Fibroblast of peridontal ligament (primary cell): ENCODE measurements around the gene EPB41L4A.
A peak's percentile ranks its signal among the peaks of the same experiment; 100 is the strongest.

ENCODE experiments used
- DNase-seq: peaks from one replicate; pipeline ENCODE4 v3.0.0-alpha.2; 2010; ENCODE audit errors: extremely low read depth

The EPB41L4A gene

GRCh38 chr5:112161392-112161748, 257.7 kb downstream of the EPB41L4A start:
- DNase-seq = no peak

- DNase-seq = peak; percentile 91
These were observed 258.3 kb downstream of the EPB41L4A start for GRCh38 chr5:112160652-112161391.

GRCh38 chr5:112159435-112159834, 259.6 kb downstream of the EPB41L4A start:
- DNase-seq = no peak

GRCh38 chr5:112156211-112156610, 262.9 kb downstream of the EPB41L4A start:
- DNase-seq = no peak

- DNase-seq = no peak
These were observed 264.0 kb downstream of the EPB41L4A start for GRCh38 chr5:112154940-112155686.

- no peak for DNase-seq
These were observed 269.4 kb downstream of the EPB41L4A start for GRCh38 chr5:112149727-112150126.

GRCh38 chr5:112146323-112147226, 272.5 kb downstream of the EPB41L4A start:
- DNase-seq = peak; percentile 90

GRCh38 chr5:112143690-112144089, 275.4 kb downstream of the EPB41L4A start:
- no peak for DNase-seq

- DNase-seq = peak; percentile 49
These were observed 276.3 kb downstream of the EPB41L4A start for GRCh38 chr5:112142769-112143270.

GRCh38 chr5:112141582-112141981, 277.5 kb downstream of the EPB41L4A start:
- DNase-seq = no peak

- no peak for DNase-seq
These were observed 280.6 kb downstream of the EPB41L4A start for GRCh38 chr5:112138526-112138925.

GRCh38 chr5:112136773-112137172, 282.3 kb downstream of the EPB41L4A start:
- DNase-seq = no peak

- no peak for DNase-seq
These were observed 291.2 kb downstream of the EPB41L4A start for GRCh38 chr5:112127861-112128260.

- DNase-seq = no peak
These were observed 292.1 kb downstream of the EPB41L4A start for GRCh38 chr5:112126982-112127381.

- peak; percentile 75 for DNase-seq
These were observed 293.2 kb downstream of the EPB41L4A start for GRCh38 chr5:112125903-112126302.

- DNase-seq = no peak
These were observed 294.3 kb downstream of the EPB41L4A start for GRCh38 chr5:112124788-112125187.

- no peak for DNase-seq
These were observed 296.0 kb downstream of the EPB41L4A start for GRCh38 chr5:112123086-112123485.

GRCh38 chr5:112122353-112122752, 296.7 kb downstream of the EPB41L4A start:
- no peak for DNase-seq

- DNase-seq = peak; percentile 15
These were observed 297.8 kb downstream of the EPB41L4A start for GRCh38 chr5:112121258-112121657.

GRCh38 chr5:112119969-112120368, 299.1 kb downstream of the EPB41L4A start:
- no peak for DNase-seq

- no peak for DNase-seq
These were observed 299.6 kb downstream of the EPB41L4A start for GRCh38 chr5:112119508-112119907.

- no peak for DNase-seq
These were observed 301.5 kb downstream of the EPB41L4A start for GRCh38 chr5:112117551-112117950.
